ENCODE measurements around the gene ATP1B3.

- TF ChIP-seq CTCF (IDR thresholded peaks at IDR 0.05; ENCODE audit: low read depth, low read length, missing input control) (no peak), ZBTB33 (IDR thresholded peaks at IDR 0.05) (no peak), YY1 (IDR thresholded peaks at IDR 0.05) (no peak), JUND (IDR thresholded peaks at IDR 0.05) (no peak)
- TF ChIP-seq, protein P1, sequence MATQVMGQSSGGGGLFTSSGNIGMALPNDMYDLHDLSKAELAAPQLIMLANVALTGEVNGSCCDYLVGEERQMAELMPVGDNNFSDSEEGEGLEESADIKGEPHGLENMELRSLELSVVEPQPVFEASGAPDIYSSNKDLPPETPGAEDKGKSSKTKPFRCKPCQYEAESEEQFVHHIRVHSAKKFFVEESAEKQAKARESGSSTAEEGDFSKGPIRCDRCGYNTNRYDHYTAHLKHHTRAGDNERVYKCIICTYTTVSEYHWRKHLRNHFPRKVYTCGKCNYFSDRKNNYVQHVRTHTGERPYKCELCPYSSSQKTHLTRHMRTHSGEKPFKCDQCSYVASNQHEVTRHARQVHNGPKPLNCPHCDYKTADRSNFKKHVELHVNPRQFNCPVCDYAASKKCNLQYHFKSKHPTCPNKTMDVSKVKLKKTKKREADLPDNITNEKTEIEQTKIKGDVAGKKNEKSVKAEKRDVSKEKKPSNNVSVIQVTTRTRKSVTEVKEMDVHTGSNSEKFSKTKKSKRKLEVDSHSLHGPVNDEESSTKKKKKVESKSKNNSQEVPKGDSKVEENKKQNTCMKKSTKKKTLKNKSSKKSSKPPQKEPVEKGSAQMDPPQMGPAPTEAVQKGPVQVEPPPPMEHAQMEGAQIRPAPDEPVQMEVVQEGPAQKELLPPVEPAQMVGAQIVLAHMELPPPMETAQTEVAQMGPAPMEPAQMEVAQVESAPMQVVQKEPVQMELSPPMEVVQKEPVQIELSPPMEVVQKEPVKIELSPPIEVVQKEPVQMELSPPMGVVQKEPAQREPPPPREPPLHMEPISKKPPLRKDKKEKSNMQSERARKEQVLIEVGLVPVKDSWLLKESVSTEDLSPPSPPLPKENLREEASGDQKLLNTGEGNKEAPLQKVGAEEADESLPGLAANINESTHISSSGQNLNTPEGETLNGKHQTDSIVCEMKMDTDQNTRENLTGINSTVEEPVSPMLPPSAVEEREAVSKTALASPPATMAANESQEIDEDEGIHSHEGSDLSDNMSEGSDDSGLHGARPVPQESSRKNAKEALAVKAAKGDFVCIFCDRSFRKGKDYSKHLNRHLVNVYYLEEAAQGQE (IDR thresholded peaks at IDR 0.05): no peak
These were observed 15.5 kb upstream of the ATP1B3 start for GRCh38 chr3:141860766-141861513.

All from liver (tissue), 3 donors.